ENCODE data around the gene RSRC2. TPM values are rescaled to one million over a fixed set of nuclear protein-coding genes. Genes with fewer than 3 reads are reported as not detected.

RSRC2 gene
- total RNA-seq, 2 donors from 2014 or later: 71.5 to 97.6 TPM

DNA sequence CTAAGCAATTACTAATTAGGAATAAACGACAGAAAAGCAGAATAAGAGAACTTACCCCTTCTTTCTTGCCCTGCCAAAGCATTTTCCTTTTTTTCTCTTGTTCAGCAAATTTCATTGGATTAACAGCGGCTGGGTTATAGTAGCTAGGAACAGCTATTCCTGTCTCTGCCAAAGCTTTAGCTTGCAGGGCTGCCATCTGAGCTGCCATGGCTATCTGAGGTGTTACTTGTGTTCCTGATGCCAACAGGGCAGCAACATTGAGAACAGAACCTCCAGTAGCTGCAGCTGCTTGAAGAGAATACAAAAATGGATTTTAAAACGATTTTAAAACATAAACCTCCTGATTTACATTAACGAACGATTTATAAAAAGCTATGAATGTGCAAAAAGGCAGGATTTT is 18.6 kb downstream of the RSRC2 start:
- TF ChIP-seq, protein P1, sequence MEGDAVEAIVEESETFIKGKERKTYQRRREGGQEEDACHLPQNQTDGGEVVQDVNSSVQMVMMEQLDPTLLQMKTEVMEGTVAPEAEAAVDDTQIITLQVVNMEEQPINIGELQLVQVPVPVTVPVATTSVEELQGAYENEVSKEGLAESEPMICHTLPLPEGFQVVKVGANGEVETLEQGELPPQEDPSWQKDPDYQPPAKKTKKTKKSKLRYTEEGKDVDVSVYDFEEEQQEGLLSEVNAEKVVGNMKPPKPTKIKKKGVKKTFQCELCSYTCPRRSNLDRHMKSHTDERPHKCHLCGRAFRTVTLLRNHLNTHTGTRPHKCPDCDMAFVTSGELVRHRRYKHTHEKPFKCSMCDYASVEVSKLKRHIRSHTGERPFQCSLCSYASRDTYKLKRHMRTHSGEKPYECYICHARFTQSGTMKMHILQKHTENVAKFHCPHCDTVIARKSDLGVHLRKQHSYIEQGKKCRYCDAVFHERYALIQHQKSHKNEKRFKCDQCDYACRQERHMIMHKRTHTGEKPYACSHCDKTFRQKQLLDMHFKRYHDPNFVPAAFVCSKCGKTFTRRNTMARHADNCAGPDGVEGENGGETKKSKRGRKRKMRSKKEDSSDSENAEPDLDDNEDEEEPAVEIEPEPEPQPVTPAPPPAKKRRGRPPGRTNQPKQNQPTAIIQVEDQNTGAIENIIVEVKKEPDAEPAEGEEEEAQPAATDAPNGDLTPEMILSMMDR (IDR thresholded peaks at IDR 0.05): no peak
- ATAC-seq (ENCODE audit: insufficient number of reproducible peaks, low FRiP score, low read depth): no peak

DNA sequence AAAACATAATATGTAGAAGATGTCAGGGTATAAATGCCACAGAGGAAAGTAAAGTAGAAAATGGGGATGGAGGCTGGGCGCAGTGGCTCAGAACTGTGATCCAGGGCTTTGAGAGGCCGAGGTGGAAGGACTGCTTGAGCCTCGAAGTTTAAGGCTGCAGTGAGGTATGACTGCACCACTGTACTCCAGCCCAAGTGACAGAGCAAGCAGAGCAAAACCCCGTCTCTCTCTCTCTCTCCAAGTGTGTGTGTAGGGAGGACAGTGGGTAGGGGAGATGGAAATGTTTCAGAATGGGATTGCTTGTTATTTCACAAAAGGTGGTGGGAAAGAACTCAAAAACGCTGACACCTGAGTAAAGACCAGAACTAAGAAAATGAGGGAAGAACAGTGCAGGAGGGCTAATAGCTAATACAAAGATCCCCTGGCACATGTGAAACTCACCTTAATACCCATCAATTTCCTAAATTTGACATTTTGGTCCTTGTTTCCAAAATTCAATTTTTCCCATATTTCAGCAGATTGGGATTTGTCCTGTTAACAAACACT is 20.3 kb downstream of the RSRC2 start:
- DNase-seq (ENCODE audit: low spot score): no peak
- Histone ChIP-seq H3K9me3 (no peaks in the 10 kb centered on the region), H3K4me3 (no peak overlapping the region), H3K4me1 (ENCODE audit: control insufficient read depth in 1 of 2, low read depth in 2 of 2) (no peaks in the 10 kb centered on the region), H3K27ac (no peak overlapping the region), H3K27me3 (replicated peaks; ENCODE audit: insufficient read depth) (no peaks in the 10 kb centered on the region), H3K36me3 (peaks cover 63% of the 10 kb centered on the region)
- ATAC-seq (ENCODE audit: insufficient number of reproducible peaks, low FRiP score, low read depth): no peak
- TF ChIP-seq, protein P1 (IDR thresholded peaks at IDR 0.05): no peak

More for the DNA sequence above, 18.6 kb downstream of the RSRC2 start:
- Histone ChIP-seq H3K27me3 (replicated peaks; ENCODE audit: insufficient read depth) (no peaks in the 10 kb centered on the region), H3K27ac (no peak overlapping the region), H3K4me1 (ENCODE audit: control insufficient read depth in 1 of 2, low read depth in 2 of 2) (no peaks in the 10 kb centered on the region), H3K9me3 (no peaks in the 10 kb centered on the region), H3K4me3 (no peak overlapping the region), H3K36me3 (peaks cover 77% of the 10 kb centered on the region)
- no peak for DNase-seq (ENCODE audit: low spot score)

DNA sequence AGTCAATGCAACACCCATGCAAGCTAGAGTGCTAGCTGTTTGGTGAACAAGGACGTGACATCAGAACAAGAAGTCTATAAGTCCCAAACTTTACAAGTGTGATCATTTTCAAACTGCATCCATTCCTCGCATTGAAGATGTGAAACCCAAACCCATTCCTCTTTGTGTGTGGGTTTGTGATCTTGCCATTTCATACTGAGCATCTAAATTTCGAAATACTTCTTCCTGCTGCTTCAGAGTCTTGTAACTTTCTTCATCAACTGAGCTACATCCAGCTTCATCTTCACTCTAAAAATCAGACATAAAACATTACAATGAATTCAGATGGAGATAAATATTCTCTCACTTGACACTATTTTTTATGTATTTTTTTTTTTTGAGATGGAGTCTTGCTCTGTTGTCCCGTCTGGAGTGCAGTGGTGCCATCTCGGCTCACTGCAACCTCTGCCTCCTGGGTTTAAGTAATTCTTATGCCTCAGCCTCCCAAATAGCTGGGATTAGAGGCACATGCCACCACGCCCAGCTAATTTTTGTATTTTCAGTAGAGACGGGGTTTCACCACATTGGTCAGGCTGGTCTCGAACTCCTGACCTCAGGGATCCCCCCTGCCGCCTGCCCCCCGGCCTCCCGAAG is 21.2 kb downstream of the RSRC2 start:
- DNase-seq (ENCODE audit: low spot score) (no peak), ATAC-seq (ENCODE audit: insufficient number of reproducible peaks, low FRiP score, low read depth) (no peak)
- TF ChIP-seq, protein P1 (IDR thresholded peaks at IDR 0.05): no peak
- Histone ChIP-seq H3K4me3 (no peak overlapping the region), H3K4me1 (ENCODE audit: control insufficient read depth in 1 of 2, low read depth in 2 of 2) (peaks cover 0 to 5% of the 10 kb centered on the region in 2 donors), H3K27me3 (replicated peaks; ENCODE audit: insufficient read depth) (no peaks in the 10 kb centered on the region), H3K36me3 (peaks cover 55% of the 10 kb centered on the region), H3K27ac (no peak overlapping the region), H3K9me3 (no peaks in the 10 kb centered on the region)

DNA sequence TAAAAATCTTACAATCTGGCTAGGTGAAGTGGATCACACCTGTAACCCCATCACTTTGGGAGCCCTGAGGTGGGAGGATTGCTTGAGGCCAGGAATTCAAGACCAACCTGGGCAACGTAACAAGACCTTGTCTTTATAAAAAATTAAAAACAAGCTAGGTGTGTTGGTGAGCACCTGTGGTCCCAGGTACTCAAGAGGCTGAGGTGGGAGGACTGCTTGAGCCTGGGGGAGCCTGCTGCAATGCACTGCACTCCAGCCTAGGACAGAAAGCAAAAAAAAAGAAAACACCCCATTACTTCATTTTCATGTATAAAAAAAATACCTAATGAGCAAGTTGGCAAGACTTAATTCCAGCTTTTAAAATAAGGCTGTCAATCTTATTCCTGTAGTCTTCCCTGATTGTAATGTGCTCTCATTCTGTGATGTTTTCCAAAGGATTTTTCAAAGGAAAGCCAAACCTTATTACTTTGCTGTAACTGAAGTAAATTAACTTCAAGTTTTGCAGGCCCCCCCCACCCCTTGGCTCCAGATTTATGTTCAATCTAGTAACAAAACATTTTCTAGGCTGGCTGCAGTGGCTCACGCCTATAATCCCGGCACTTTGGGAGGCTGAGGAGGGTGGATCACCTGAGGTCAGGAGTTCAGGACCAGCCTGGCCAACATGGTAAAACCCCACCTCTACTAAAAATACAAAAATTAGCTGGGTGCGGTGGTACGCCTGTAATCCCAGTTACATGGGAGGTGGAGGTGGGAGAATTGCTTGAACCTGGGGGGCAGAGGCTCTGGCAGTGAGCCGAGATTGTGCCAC is 22.7 kb downstream of the RSRC2 start:
- Histone ChIP-seq H3K27me3 (replicated peaks; ENCODE audit: insufficient read depth) (no peaks in the 10 kb centered on the region), H3K36me3 (peaks cover 40% of the 10 kb centered on the region)
- DNase-seq (ENCODE audit: low spot score): no peak

More for the DNA sequence above, 22.7 kb downstream of the RSRC2 start:
- H3K4me1 ChIP-seq (ENCODE audit: control insufficient read depth in 1 of 2, low read depth in 2 of 2): peaks cover 3 to 11% of the 10 kb centered on the region in 2 donors
- TF ChIP-seq, protein P1 (IDR thresholded peaks at IDR 0.05): no peak
- H3K4me3 ChIP-seq: no peak overlapping the region
- no peak for ATAC-seq (ENCODE audit: insufficient number of reproducible peaks, low FRiP score, low read depth)
- H3K9me3 ChIP-seq: no peaks in the 10 kb centered on the region
- H3K27ac ChIP-seq: no peak overlapping the region

Measured in thoracic aorta (tissue), 2 donors.